Spleen (tissue), 7 donors: ENCODE results near the gene ANTXR2.

Experiments used
- CTCF ChIP-seq, 11 experiments: fragments of 200-600 bp in 7 of 11; fragments of 450-650 bp in 4 of 11; sonication (generic) in 4 of 11; IDR thresholded peaks in 8 of 11; conservative IDR thresholded peaks in 3 of 11; 1 replicate in 7 of 11; 2 replicates in 4 of 11; pipeline versions ENCODE4 v1.4.0 to v1.8.0; 2016 to 2021; ENCODE audit warnings: antibody characterized with exemption in 11 of 11, inconsistent platforms in 4 of 11, mild to moderate bottlenecking in 1 of 11
- POLR2AphosphoS5 ChIP-seq, 3 donors: sonication (generic); formaldehyde crosslinking; IDR thresholded peaks; one replicate each; pipeline ENCODE4 v1.5.1; 2017; ENCODE audit warnings: antibody characterized with exemption in 3 of 3
- donor health status: DM: no; HTN: no; CAD: no; lungs with moderate emphysema.
- donor health status: DM: no; HTN: no; CAD: no.
- donor health status: DM: no; HTN: no; CAD: no.

DNA sequence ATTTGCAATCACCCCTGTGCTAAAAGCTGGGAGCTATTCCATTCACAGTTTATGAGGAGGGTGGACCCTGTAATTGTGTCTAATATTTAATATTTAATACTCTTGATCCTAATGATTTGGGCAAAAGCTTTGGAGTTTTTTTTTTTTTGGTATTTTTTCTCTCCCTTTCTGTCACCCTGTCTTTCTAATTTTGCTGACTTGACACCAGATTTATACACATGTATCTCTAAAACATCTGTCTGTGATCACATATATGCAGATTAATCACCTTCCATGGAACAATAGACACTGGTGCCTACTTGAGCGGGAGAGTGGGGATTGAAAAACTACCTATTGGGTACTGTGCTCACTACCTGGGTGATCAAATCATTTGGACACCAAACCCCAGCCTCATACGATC lies 18.7 kb upstream of the ANTXR2 start:
- TF ChIP-seq CTCF (IDR thresholded peaks at IDR 0.05 in 8 of 11, conservative IDR thresholded peaks at IDR 0.05 in 3 of 11) (no peak), POLR2AphosphoS5 (IDR thresholded peaks at IDR 0.05) (no peak)
